HL-60 (cell line): ENCODE data around the gene SERINC2.

Experiments used
- DNase-seq, 2 experiments: peaks; one replicate each; pipeline ENCODE4 v3.0.0-alpha.2; 2010 to 2020; ENCODE audit warnings: low read depth in 1 of 2, low spot score in 1 of 2
- H3K27ac ChIP-seq: fragments of 250-450 bp; sonication (Bioruptor Pico); replicated peaks from 2 replicates; pipeline ENCODE4 v1.5.1; 2020; ENCODE audit warnings: mild to moderate bottlenecking, moderate library complexity
- H3K27me3 ChIP-seq: fragments of 250-450 bp; sonication (Bioruptor Pico); 2 replicates; pipeline ENCODE4 v1.5.1; 2021; ENCODE audit warnings: mild to moderate bottlenecking, moderate library complexity; ENCODE audit not compliant: insufficient read depth, poor library complexity, severe bottlenecking
- H3K4me3 ChIP-seq: replicated peaks from 2 replicates; pipeline ENCODE4 v1.5.1; 2011; ENCODE audit warnings: mild to moderate bottlenecking, control low read depth, low read length; ENCODE audit not compliant: insufficient read depth
- GABPA ChIP-seq: IDR thresholded peaks from 2 replicates; pipeline ENCODE4 v1.6.1; 2012; ENCODE audit warnings: low read depth
- POLR2AphosphoS5 ChIP-seq: IDR thresholded peaks from 2 replicates; pipeline ENCODE4 v1.6.1; 2012; ENCODE audit warnings: low read depth
- REST ChIP-seq: IDR thresholded peaks from 2 replicates; pipeline ENCODE4 v1.6.1; 2012; ENCODE audit warnings: low read depth; ENCODE audit not compliant: insufficient replicate concordance
- SPI1 ChIP-seq: IDR thresholded peaks from 2 replicates; pipeline ENCODE4 v1.6.1; 2012; ENCODE audit warnings: low read depth, mild to moderate bottlenecking, borderline replicate concordance
- TF ChIP-seq, protein P1 (sequence below): IDR thresholded peaks from one replicate; pipeline ENCODE4 v1.5.1; 2011; ENCODE audit warnings: low read length, control low read depth, inconsistent platforms; ENCODE audit not compliant: insufficient read depth

The SERINC2 gene

DNA sequence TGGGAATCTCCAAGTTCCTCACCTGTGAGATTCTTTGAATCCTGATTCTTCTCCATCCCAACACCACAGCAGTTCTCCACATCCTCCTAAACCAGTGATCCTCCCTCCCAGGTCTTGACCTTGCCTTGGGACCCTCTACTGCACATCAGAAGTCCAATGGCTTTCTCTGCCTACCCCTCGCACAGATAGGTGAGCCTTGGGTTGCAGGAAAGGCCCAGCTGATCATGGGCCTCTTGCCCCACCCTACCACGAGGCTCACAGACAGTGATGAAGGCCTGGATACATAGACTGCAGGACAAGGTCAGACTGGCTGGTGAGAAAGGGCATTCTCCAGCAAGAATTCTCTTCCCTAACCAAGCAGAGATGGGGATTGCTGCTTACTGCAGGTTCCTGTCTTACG, 41.0 kb upstream of the SERINC2 start:
- no peak overlapping the region for H3K27ac ChIP-seq
- no peaks in the 10 kb centered on the region for H3K27me3 ChIP-seq
- TF ChIP-seq SPI1 = no peak
- TF ChIP-seq REST = no peak
- no peak for TF ChIP-seq GABPA
- no peak for TF ChIP-seq POLR2AphosphoS5
- TF ChIP-seq, protein P1, sequence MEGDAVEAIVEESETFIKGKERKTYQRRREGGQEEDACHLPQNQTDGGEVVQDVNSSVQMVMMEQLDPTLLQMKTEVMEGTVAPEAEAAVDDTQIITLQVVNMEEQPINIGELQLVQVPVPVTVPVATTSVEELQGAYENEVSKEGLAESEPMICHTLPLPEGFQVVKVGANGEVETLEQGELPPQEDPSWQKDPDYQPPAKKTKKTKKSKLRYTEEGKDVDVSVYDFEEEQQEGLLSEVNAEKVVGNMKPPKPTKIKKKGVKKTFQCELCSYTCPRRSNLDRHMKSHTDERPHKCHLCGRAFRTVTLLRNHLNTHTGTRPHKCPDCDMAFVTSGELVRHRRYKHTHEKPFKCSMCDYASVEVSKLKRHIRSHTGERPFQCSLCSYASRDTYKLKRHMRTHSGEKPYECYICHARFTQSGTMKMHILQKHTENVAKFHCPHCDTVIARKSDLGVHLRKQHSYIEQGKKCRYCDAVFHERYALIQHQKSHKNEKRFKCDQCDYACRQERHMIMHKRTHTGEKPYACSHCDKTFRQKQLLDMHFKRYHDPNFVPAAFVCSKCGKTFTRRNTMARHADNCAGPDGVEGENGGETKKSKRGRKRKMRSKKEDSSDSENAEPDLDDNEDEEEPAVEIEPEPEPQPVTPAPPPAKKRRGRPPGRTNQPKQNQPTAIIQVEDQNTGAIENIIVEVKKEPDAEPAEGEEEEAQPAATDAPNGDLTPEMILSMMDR = no peak
- H3K4me3 ChIP-seq = no peak overlapping the region
- DNase-seq = no peak

DNA sequence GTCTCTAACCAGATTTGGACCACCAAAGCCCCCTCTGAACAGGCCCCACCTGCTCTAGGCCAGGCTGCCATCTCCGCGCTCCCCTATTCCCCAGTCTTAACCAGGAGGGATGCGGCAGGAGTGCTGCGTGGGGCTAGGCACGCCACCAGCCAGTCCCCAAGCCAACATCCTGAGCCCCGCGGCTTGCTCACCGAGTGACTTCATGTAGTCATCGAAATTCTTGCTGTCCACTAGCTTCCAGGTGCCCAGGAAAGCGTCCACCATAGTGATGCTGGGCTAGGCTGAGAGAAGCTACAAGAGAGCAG, 40.3 kb upstream of the SERINC2 start:
- no peak overlapping the region for H3K27ac ChIP-seq
- H3K27me3 ChIP-seq = no peaks in the 10 kb centered on the region
- TF ChIP-seq REST (no peak), SPI1 (no peak), POLR2AphosphoS5 (no peak), GABPA (no peak)
- TF ChIP-seq, protein P1 = no peak
- no peak overlapping the region for H3K4me3 ChIP-seq
- no peak for DNase-seq

- TF ChIP-seq POLR2AphosphoS5 (no peak), GABPA (no peak), SPI1 (no peak)
- TF ChIP-seq, protein P1 = no peak
- DNase-seq = peak in 1 of 2 experiments; percentile 8
- no peak within 1 kb of the TSS for H3K27ac ChIP-seq
- H3K4me3 ChIP-seq = no peak within 1 kb of the TSS
- H3K27me3 ChIP-seq = no peaks in the 10 kb centered on the region
These were observed 39.7 kb upstream of the SERINC2 start, which contains the start of gene FABP3 for GRCh38 chr1:31373056-31373896. FABP3 (minus strand) TSS chr1:31373076; CDS start chr1:31373014, 62 bp downstream.
